GM18517 (cell line): ENCODE measurements around the gene ALPI.
A peak's percentile ranks its signal among the peaks of the same experiment; 100 is the strongest.
"Not testable (repeated sequence)": the region's sequence is repeated elsewhere in the genome, so short reads cannot be mapped to it uniquely, and the experiment has no call there.

Experiments
- ATAC-seq: cut with Tn5 transposase; IDR thresholded peaks from one replicate; pipeline ENCODE4 v1.9.1; 2021; ENCODE audit warnings: mild to moderate bottlenecking, moderate library complexity; ENCODE audit not compliant: unreplicated experiment

The ALPI gene

GRCh38 chr2:232420463-232421188 is 35.3 kb upstream of the ALPI start:
- ATAC-seq, result no peak

- ATAC-seq, result no peak
These were observed 34.7 kb upstream of the ALPI start for GRCh38 chr2:232421189-232421785.

GRCh38 chr2:232422051-232422450 is 33.9 kb upstream of the ALPI start:
- no peak for ATAC-seq

- ATAC-seq, result not testable (repeated sequence)
These were observed 33.0 kb upstream of the ALPI start for GRCh38 chr2:232422996-232423395.

- ATAC-seq, result not testable (repeated sequence)
These were observed 32.5 kb upstream of the ALPI start for GRCh38 chr2:232423407-232423806.

GRCh38 chr2:232431705-232432590 is 24.0 kb upstream of the ALPI start:
- no peak for ATAC-seq

GRCh38 chr2:232432598-232433184 is 23.3 kb upstream of the ALPI start:
- no peak for ATAC-seq

GRCh38 chr2:232433622-232434021 is 22.3 kb upstream of the ALPI start:
- not testable (repeated sequence) for ATAC-seq

- no peak for ATAC-seq
These were observed 21.9 kb upstream of the ALPI start for GRCh38 chr2:232434091-232434490.

- ATAC-seq, result no peak
These were observed 21.2 kb upstream of the ALPI start for GRCh38 chr2:232434563-232435374.

- no peak for ATAC-seq
These were observed 20.6 kb upstream of the ALPI start for GRCh38 chr2:232435375-232435648.

GRCh38 chr2:232435805-232436204 is 20.1 kb upstream of the ALPI start:
- ATAC-seq, result no peak

GRCh38 chr2:232436381-232437194 is 19.4 kb upstream of the ALPI start:
- no peak for ATAC-seq

- ATAC-seq, result no peak
These were observed 18.8 kb upstream of the ALPI start for GRCh38 chr2:232437195-232437571.

GRCh38 chr2:232438091-232438490 is 17.9 kb upstream of the ALPI start:
- no peak for ATAC-seq

- no peak for ATAC-seq
These were observed 16.8 kb upstream of the ALPI start for GRCh38 chr2:232438951-232439757.

GRCh38 chr2:232439758-232440135 is 16.2 kb upstream of the ALPI start:
- ATAC-seq, result no peak

GRCh38 chr2:232440220-232441018 is 15.5 kb upstream of the ALPI start:
- peak; percentile 67 for ATAC-seq
